ENCODE results near the gene GHR.

DNA sequence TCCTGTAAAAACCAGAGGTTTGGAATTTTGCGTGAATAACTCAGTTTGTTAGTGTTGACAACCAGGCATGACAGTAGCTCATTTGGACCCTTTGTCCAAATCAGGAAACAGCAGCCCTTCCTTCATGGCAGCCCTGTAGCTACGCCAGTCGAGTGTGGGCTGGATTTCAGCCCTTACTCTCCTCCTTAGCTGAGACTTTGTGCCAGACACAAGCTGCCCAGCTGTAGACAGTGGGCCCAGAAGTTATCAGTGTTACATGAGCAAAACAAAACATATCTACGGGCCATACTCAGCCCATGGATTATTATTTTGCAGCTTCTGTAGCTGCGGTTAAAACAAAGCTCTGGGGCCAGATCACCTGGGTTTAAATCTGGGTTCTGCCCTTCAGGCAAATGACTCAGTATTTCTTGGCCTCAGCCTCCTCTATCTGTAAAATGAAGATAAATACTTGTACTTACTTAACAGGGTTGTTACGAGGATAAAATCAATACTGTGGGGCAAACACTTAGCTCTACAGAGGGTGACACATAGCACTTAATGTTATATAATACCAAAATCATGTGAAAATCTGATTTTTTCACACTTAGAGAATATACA, 76.9 kb downstream of the GHR start:
- TF ChIP-seq, protein P1, sequence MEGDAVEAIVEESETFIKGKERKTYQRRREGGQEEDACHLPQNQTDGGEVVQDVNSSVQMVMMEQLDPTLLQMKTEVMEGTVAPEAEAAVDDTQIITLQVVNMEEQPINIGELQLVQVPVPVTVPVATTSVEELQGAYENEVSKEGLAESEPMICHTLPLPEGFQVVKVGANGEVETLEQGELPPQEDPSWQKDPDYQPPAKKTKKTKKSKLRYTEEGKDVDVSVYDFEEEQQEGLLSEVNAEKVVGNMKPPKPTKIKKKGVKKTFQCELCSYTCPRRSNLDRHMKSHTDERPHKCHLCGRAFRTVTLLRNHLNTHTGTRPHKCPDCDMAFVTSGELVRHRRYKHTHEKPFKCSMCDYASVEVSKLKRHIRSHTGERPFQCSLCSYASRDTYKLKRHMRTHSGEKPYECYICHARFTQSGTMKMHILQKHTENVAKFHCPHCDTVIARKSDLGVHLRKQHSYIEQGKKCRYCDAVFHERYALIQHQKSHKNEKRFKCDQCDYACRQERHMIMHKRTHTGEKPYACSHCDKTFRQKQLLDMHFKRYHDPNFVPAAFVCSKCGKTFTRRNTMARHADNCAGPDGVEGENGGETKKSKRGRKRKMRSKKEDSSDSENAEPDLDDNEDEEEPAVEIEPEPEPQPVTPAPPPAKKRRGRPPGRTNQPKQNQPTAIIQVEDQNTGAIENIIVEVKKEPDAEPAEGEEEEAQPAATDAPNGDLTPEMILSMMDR (IDR thresholded peaks at IDR 0.05), result no peak
- TF ChIP-seq POLR2AphosphoS5 (IDR thresholded peaks at IDR 0.05) (no peak), EP300 (IDR thresholded peaks at IDR 0.05) (no peak)
